GM23338 (cell line): Measurements from ENCODE around the gene APRT. TPM values are rescaled to one million over a fixed set of nuclear protein-coding genes. Genes with fewer than 3 reads are reported as not detected.

ENCODE experiments used
- ATAC-seq: fragments of 200-7000 bp; cut with Tn5 transposase; 3 replicates; pipeline ENCODE4 v1.9.1; 2020
- DNase-seq: peaks from one replicate; pipeline ENCODE4 v3.0.0-alpha.2; 2015; ENCODE audit warnings: low spot score
- H2AFZ ChIP-seq: fragments of 200-600 bp; sonication (generic); 2 replicates; pipeline ENCODE4 v1.8.0; 2016; ENCODE audit warnings: antibody characterized with exemption, mild to moderate bottlenecking, moderate library complexity
- H3F3A ChIP-seq: fragments of 200-600 bp; sonication (generic); replicated peaks from 2 replicates; pipeline ENCODE4 v1.8.0; 2017; ENCODE audit warnings: antibody characterized with exemption, mixed run types, low read depth
- H3K27ac ChIP-seq: fragments of 200-600 bp; sonication (generic); 2 replicates; pipeline ENCODE4 v1.6.1; 2016; ENCODE audit warnings: low read depth
- H3K27me3 ChIP-seq: fragments of 200-600 bp; sonication (generic); 2 replicates; pipeline ENCODE4 v1.8.0; 2016; ENCODE audit warnings: mild to moderate bottlenecking, mixed run types, moderate library complexity; ENCODE audit not compliant: insufficient read depth
- H3K36me3 ChIP-seq: fragments of 200-600 bp; sonication (generic); 2 replicates; pipeline ENCODE4 v1.8.0; 2016; ENCODE audit warnings: mild to moderate bottlenecking; ENCODE audit not compliant: insufficient read depth
- H3K4me1 ChIP-seq: fragments of 200-600 bp; sonication (generic); 2 replicates; pipeline ENCODE4 v1.8.0; 2016; ENCODE audit warnings: mild to moderate bottlenecking, moderate library complexity; ENCODE audit not compliant: insufficient read depth
- H3K4me2 ChIP-seq: fragments of 200-600 bp; sonication (generic); 2 replicates; pipeline ENCODE4 v1.7.1; 2017; ENCODE audit warnings: mixed run types
- H3K4me3 ChIP-seq: fragments of 200-600 bp; sonication (generic); 2 replicates; pipeline ENCODE4 v1.6.1; 2016; ENCODE audit warnings: mixed run types
- H3K79me2 ChIP-seq: fragments of 200-600 bp; sonication (generic); replicated peaks from 2 replicates; pipeline ENCODE4 v1.8.0; 2017; ENCODE audit warnings: mild to moderate bottlenecking; ENCODE audit not compliant: insufficient read depth
- H3K9me2 ChIP-seq: fragments of 200-600 bp; sonication (generic); 2 replicates; pipeline ENCODE4 v1.8.0; 2017; ENCODE audit not compliant: insufficient read depth
- H4K20me1 ChIP-seq: fragments of 200-600 bp; sonication (generic); replicated peaks from 2 replicates; pipeline ENCODE4 v1.8.0; 2017; ENCODE audit warnings: mild to moderate bottlenecking; ENCODE audit not compliant: insufficient read depth
- H3K27ac Mint-ChIP-seq: 2 replicates; pipeline ENCODE4 v1.8.0; 2020; ENCODE audit warnings: inconsistent platforms, mild to moderate bottlenecking, moderate library complexity, mixed read lengths
- H3K27me3 Mint-ChIP-seq: 3 replicates; pipeline ENCODE4 v1.8.0; 2022; ENCODE audit warnings: low read depth, mild to moderate bottlenecking, moderate library complexity, mixed read lengths, inconsistent platforms; ENCODE audit not compliant: insufficient read depth, poor library complexity
- H3K36me3 Mint-ChIP-seq: 3 replicates; pipeline ENCODE4 v1.8.0; 2021; ENCODE audit warnings: low read depth, mild to moderate bottlenecking, inconsistent platforms, moderate library complexity, mixed read lengths
- H3K4me1 Mint-ChIP-seq: 3 replicates; pipeline ENCODE4 v1.8.0; 2020; ENCODE audit warnings: mild to moderate bottlenecking, inconsistent platforms, mixed read lengths
- H3K4me3 Mint-ChIP-seq: 3 replicates; pipeline ENCODE4 v1.8.0; 2021; ENCODE audit warnings: moderate library complexity, mild to moderate bottlenecking, inconsistent platforms, mixed read lengths
- H3K9me3 Mint-ChIP-seq: 3 replicates; pipeline ENCODE4 v1.8.0; 2020; ENCODE audit warnings: moderate library complexity, mild to moderate bottlenecking, inconsistent platforms, mixed read lengths
- CREB1 ChIP-seq: fragments of 250-450 bp; sonication (Bioruptor Pico); IDR thresholded peaks from 2 replicates; pipeline ENCODE4 v1.5.0; 2020; ENCODE audit warnings: low read depth, mild to moderate bottlenecking, moderate library complexity
- CTCF ChIP-seq, 2 experiments: fragments of 200-600 bp in 1 of 2; sonication (generic) in 1 of 2; conservative IDR thresholded peaks; 2 replicates each; pipeline versions ENCODE4 v1.5.1 to v1.6.1; 2016 to 2017; ENCODE audit warnings: antibody characterized with exemption in 2 of 2, low read depth in 2 of 2, mild to moderate bottlenecking in 2 of 2, moderate library complexity in 1 of 2
- ETS1 ChIP-seq: IDR thresholded peaks from 2 replicates; pipeline ENCODE4 v1.6.1; 2016; ENCODE audit warnings: antibody characterized with exemption
- EZH2 ChIP-seq: fragments of 200-600 bp; sonication (generic); IDR thresholded peaks from one replicate; pipeline ENCODE4 v1.8.0; 2017; ENCODE audit warnings: antibody characterized with exemption, mild to moderate bottlenecking, low read depth; ENCODE audit not compliant: unreplicated experiment
- EZH2phosphoT487 ChIP-seq: fragments of 200-600 bp; sonication (generic); IDR thresholded peaks from one replicate; pipeline ENCODE4 v1.8.1; 2018; ENCODE audit warnings: antibody characterized with exemption; ENCODE audit not compliant: unreplicated experiment
- JUNB ChIP-seq: IDR thresholded peaks from one replicate; pipeline ENCODE4 v1.6.1; 2016; ENCODE audit warnings: antibody characterized with exemption; ENCODE audit not compliant: unreplicated experiment
- NANOG ChIP-seq: IDR thresholded peaks from 2 replicates; pipeline ENCODE4 v1.6.1; 2016; ENCODE audit warnings: antibody characterized with exemption, borderline replicate concordance
- POLR2AphosphoS5 ChIP-seq: IDR thresholded peaks from 2 replicates; pipeline ENCODE4 v1.6.1; 2016; ENCODE audit warnings: antibody characterized with exemption, low read depth
- REST ChIP-seq: IDR thresholded peaks from one replicate; pipeline ENCODE4 v1.6.1; 2018; ENCODE audit warnings: antibody characterized with exemption; ENCODE audit not compliant: unreplicated experiment
- STAT1 ChIP-seq: IDR thresholded peaks from one replicate; pipeline ENCODE4 v1.6.1; 2016; ENCODE audit warnings: antibody characterized with exemption; ENCODE audit not compliant: unreplicated experiment
- ZNF114 ChIP-seq: fragments of 250-450 bp; sonication (Bioruptor Pico); IDR thresholded peaks from 2 replicates; pipeline ENCODE4 v1.5.0; 2020; ENCODE audit warnings: mild to moderate bottlenecking, moderate library complexity
- ZNF331 ChIP-seq: fragments of 250-450 bp; sonication (Bioruptor Pico); IDR thresholded peaks from 2 replicates; pipeline ENCODE4 v1.5.0; 2020; ENCODE audit warnings: low read depth, mild to moderate bottlenecking, moderate library complexity
- ZNF462 ChIP-seq: fragments of 250-450 bp; sonication (Bioruptor Pico); IDR thresholded peaks from 2 replicates; pipeline ENCODE4 v1.5.0; 2020; ENCODE audit warnings: mild to moderate bottlenecking, moderate library complexity
- polyA plus RNA-seq: library from polyadenylated mRNA; unstranded; fragments of >200 nt; fragmentation: Nextera tagmentation; extraction: Ambion mirVana; gene quantifications from 2 replicates; pipeline ENCODE4 v1.2.1, GENCODE V29; 2016
- total RNA-seq: library from RNA; depleted of rRNA; stranded (reverse); fragments of >200 nt; shearing (Covaris generic); gene quantifications from 2 replicates; pipeline ENCODE4 v1.2.3, GENCODE V29; 2014

APRT gene
- total and polyA plus RNA-seq, 2 experiments from 2014 or later: 250 to 522 TPM

GRCh38 chr16:88842806-88843205, 31.1 kb upstream of the APRT start:
- Mint-ChIP-seq H3K4me1 (0 out of 3 replicates have a peak, but pooled peaks cover 3% of the 10 kb centered on the region), H3K4me3 (no peak overlapping the region)
- TF ChIP-seq CTCF (conservative IDR thresholded peaks at IDR 0.05; ENCODE audit: low read depth in 2 of 2): no peak
- TF ChIP-seq NANOG: no peak
- no peak for TF ChIP-seq JUNB
- no peak for TF ChIP-seq POLR2AphosphoS5
- TF ChIP-seq EZH2: no peak
- no peak for TF ChIP-seq ETS1
- TF ChIP-seq ZNF114 (CRISPR knock-in tag): no peak
- TF ChIP-seq EZH2phosphoT487: no peak
- no peak for TF ChIP-seq ZNF462
- TF ChIP-seq STAT1: no peak
- no peak for TF ChIP-seq REST
- no peak for TF ChIP-seq CREB1 (CRISPR knock-in tag)
- TF ChIP-seq ZNF331: no peak

More at GRCh38 chr16:88842806-88843205, 31.1 kb upstream of the APRT start:
- no peaks in the 10 kb centered on the region for H3K9me3 Mint-ChIP-seq
- no peaks in the 10 kb centered on the region; the same call in 1 of the 2 replicates for H3K36me3 ChIP-seq
- H4K20me1 ChIP-seq: no peaks in the 10 kb centered on the region
- no peak overlapping the region for H2AFZ ChIP-seq
- no peaks in the 10 kb centered on the region for H3K9me2 ChIP-seq
- H3K4me2 ChIP-seq: no peak overlapping the region
- H3F3A ChIP-seq: no peaks in the 10 kb centered on the region
- peaks cover 11% of the 10 kb centered on the region for H3K36me3 Mint-ChIP-seq
- H3K27ac ChIP-seq: no peak overlapping the region
- no peak for ATAC-seq
- no peaks in the 10 kb centered on the region for H3K4me1 ChIP-seq
- DNase-seq: no peak
- H3K4me3 ChIP-seq: no peak overlapping the region
- H3K27ac Mint-ChIP-seq: no peak overlapping the region
- no peaks in the 10 kb centered on the region for H3K27me3 ChIP-seq
- H3K79me2 ChIP-seq: no peaks in the 10 kb centered on the region
- peaks cover 10% of the 10 kb centered on the region for H3K27me3 Mint-ChIP-seq
